ENCODE data around the gene SRRM1.

The SRRM1 gene

GRCh38 chr1:24642481-24643362 lies at the start of gene SRRM1:
Gene SRRM1 (plus strand): TSS chr1:24643302. CDS start chr1:24643327, 25 bp downstream.
- in situ Hi-C loops (cut with HindIII; ENCODE audit: low pct_unique_long_range_greater_than_20kb, low sequenced_read_pairs), result no loop called here
- DNase-seq (ENCODE audit: low read depth in 1 of 2, low spot score in 1 of 2), result peak; percentile 91 to 99
- no peak for TF ChIP-seq JUND (IDR thresholded peaks at IDR 0.05; ENCODE audit: low read depth)

GRCh38 chr1:24594328-24594598 lies 48.8 kb upstream of the SRRM1 start:
- peak in 1 of 2 experiments; percentile 89 for DNase-seq (ENCODE audit: low read depth in 1 of 2, low spot score in 1 of 2)
- no peak for TF ChIP-seq JUND (IDR thresholded peaks at IDR 0.05; ENCODE audit: low read depth)
- in situ Hi-C loops (cut with HindIII; ENCODE audit: low pct_unique_long_range_greater_than_20kb, low sequenced_read_pairs), result no loop called here

GRCh38 chr1:24596401-24596880 lies 46.7 kb upstream of the SRRM1 start:
- DNase-seq (ENCODE audit: low read depth in 1 of 2, low spot score in 1 of 2), result no peak
- no peak for TF ChIP-seq JUND (IDR thresholded peaks at IDR 0.05; ENCODE audit: low read depth)
- in situ Hi-C loops (cut with HindIII; ENCODE audit: low pct_unique_long_range_greater_than_20kb, low sequenced_read_pairs), result no loop called here

- in situ Hi-C loops (cut with HindIII; ENCODE audit: low pct_unique_long_range_greater_than_20kb, low sequenced_read_pairs), result no loop called here
- no peak for DNase-seq (ENCODE audit: low read depth in 1 of 2, low spot score in 1 of 2)
- no peak for TF ChIP-seq JUND (IDR thresholded peaks at IDR 0.05; ENCODE audit: low read depth)
Measured at GRCh38 chr1:24599265-24599664, 43.8 kb upstream of the SRRM1 start.

GRCh38 chr1:24600551-24600950 lies 42.6 kb upstream of the SRRM1 start:
- TF ChIP-seq JUND (IDR thresholded peaks at IDR 0.05; ENCODE audit: low read depth), result no peak
- DNase-seq (ENCODE audit: low read depth in 1 of 2, low spot score in 1 of 2), result no peak
- in situ Hi-C loops (cut with HindIII; ENCODE audit: low pct_unique_long_range_greater_than_20kb, low sequenced_read_pairs), result no loop called here

GRCh38 chr1:24605534-24606295 lies 37.4 kb upstream of the SRRM1 start:
- no peak for DNase-seq (ENCODE audit: low read depth in 1 of 2, low spot score in 1 of 2)
- TF ChIP-seq JUND (IDR thresholded peaks at IDR 0.05; ENCODE audit: low read depth), result no peak
- in situ Hi-C loops (cut with HindIII; ENCODE audit: low pct_unique_long_range_greater_than_20kb, low sequenced_read_pairs), result no loop called here

- no peak for DNase-seq (ENCODE audit: low read depth in 1 of 2, low spot score in 1 of 2)
- in situ Hi-C loops (cut with HindIII; ENCODE audit: low pct_unique_long_range_greater_than_20kb, low sequenced_read_pairs), result no loop called here
- no peak for TF ChIP-seq JUND (IDR thresholded peaks at IDR 0.05; ENCODE audit: low read depth)
Measured at GRCh38 chr1:24606296-24606605, 36.9 kb upstream of the SRRM1 start.

GRCh38 chr1:24606621-24607020 lies 36.5 kb upstream of the SRRM1 start:
- no peak for DNase-seq (ENCODE audit: low read depth in 1 of 2, low spot score in 1 of 2)
- TF ChIP-seq JUND (IDR thresholded peaks at IDR 0.05; ENCODE audit: low read depth), result no peak
- in situ Hi-C loops (cut with HindIII; ENCODE audit: low pct_unique_long_range_greater_than_20kb, low sequenced_read_pairs), result no loop called here

- DNase-seq (ENCODE audit: low read depth in 1 of 2, low spot score in 1 of 2), result peak in 1 of 2 experiments; percentile 61
- no peak for TF ChIP-seq JUND (IDR thresholded peaks at IDR 0.05; ENCODE audit: low read depth)
- in situ Hi-C loops (cut with HindIII; ENCODE audit: low pct_unique_long_range_greater_than_20kb, low sequenced_read_pairs), result no loop called here
Measured at GRCh38 chr1:24609949-24610517, 33.1 kb upstream of the SRRM1 start.

- DNase-seq (ENCODE audit: low read depth in 1 of 2, low spot score in 1 of 2), result no peak
- in situ Hi-C loops (cut with HindIII; ENCODE audit: low pct_unique_long_range_greater_than_20kb, low sequenced_read_pairs), result no loop called here
Measured at GRCh38 chr1:24619376-24619775, 23.7 kb upstream of the SRRM1 start.

GRCh38 chr1:24620678-24621077 lies 22.4 kb upstream of the SRRM1 start:
- DNase-seq (ENCODE audit: low read depth in 1 of 2, low spot score in 1 of 2), result no peak
- TF ChIP-seq JUND (IDR thresholded peaks at IDR 0.05; ENCODE audit: low read depth), result no peak
- in situ Hi-C loops (cut with HindIII; ENCODE audit: low pct_unique_long_range_greater_than_20kb, low sequenced_read_pairs), result no loop called here

More at GRCh38 chr1:24619376-24619775, 23.7 kb upstream of the SRRM1 start:
- no peak for TF ChIP-seq JUND (IDR thresholded peaks at IDR 0.05; ENCODE audit: low read depth)

GRCh38 chr1:24621121-24621520 lies 22.0 kb upstream of the SRRM1 start:
- DNase-seq (ENCODE audit: low read depth in 1 of 2, low spot score in 1 of 2), result no peak
- no peak for TF ChIP-seq JUND (IDR thresholded peaks at IDR 0.05; ENCODE audit: low read depth)
- in situ Hi-C loops (cut with HindIII; ENCODE audit: low pct_unique_long_range_greater_than_20kb, low sequenced_read_pairs), result no loop called here

GRCh38 chr1:24622218-24622617 lies 20.9 kb upstream of the SRRM1 start:
- DNase-seq (ENCODE audit: low read depth in 1 of 2, low spot score in 1 of 2), result no peak
- in situ Hi-C loops (cut with HindIII; ENCODE audit: low pct_unique_long_range_greater_than_20kb, low sequenced_read_pairs), result no loop called here
- no peak for TF ChIP-seq JUND (IDR thresholded peaks at IDR 0.05; ENCODE audit: low read depth)
